Measurements from ENCODE around the gene LY86. TPM values are rescaled to one million over a fixed set of nuclear protein-coding genes. Genes with fewer than 3 reads are reported as not detected.

The LY86 gene
- total RNA-seq, 1 experiment from 2014 or later, result not detected

GRCh38 chr6:6614096-6614982 is 25.8 kb downstream of the LY86 start:
- H3K9me3 ChIP-seq (ENCODE audit: control insufficient read depth, low read depth, low read length), result no peaks in the 10 kb centered on the region
- no peaks in the 10 kb centered on the region for H3K27me3 ChIP-seq (ENCODE audit: insufficient read depth, low read length)
- no peak overlapping the region for H2BK5ac ChIP-seq (ENCODE audit: insufficient read length, low read length)
- H4K91ac ChIP-seq (ENCODE audit: insufficient read length, low read depth, low read length), result no peak overlapping the region
- no peak overlapping the region for H2BK120ac ChIP-seq (ENCODE audit: low read depth, low read length, poor library complexity, severe bottlenecking)
- no peak overlapping the region for H3K9ac ChIP-seq (ENCODE audit: extremely low read depth, insufficient read length, low read length)
- no peak overlapping the region for H3K56ac ChIP-seq (ENCODE audit: insufficient read length, low read depth, low read length)
- H3K9me3 Mint-ChIP-seq, result no peaks in the 10 kb centered on the region; a peak in 1 of 5 replicates
- no peaks in the 10 kb centered on the region for H3K36me3 Mint-ChIP-seq (ENCODE audit: insufficient read depth in 1 of 3, low read depth in 3 of 3)
- H3K4me1 Mint-ChIP-seq, result peaks cover 4 to 7% of the 10 kb centered on the region in 2 experiments; a peak in 3 of 4 replicates
- no peak overlapping the region for H3K4me2 ChIP-seq (ENCODE audit: insufficient read depth, insufficient read length, low read length)
- H2BK20ac ChIP-seq (ENCODE audit: low read depth, low read length, poor library complexity, severe bottlenecking), result no peak overlapping the region
- H3K79me1 ChIP-seq (ENCODE audit: insufficient read depth, low read depth, low read length, poor library complexity, severe bottlenecking), result no peaks in the 10 kb centered on the region
- H3K27me3 Mint-ChIP-seq (ENCODE audit: low read depth), result peaks cover 2% of the 10 kb centered on the region
- no peak overlapping the region for H2BK12ac ChIP-seq (ENCODE audit: insufficient read length, low read depth, low read length)
- no peak for DNase-seq
- no CpG with 5 or more reads among the region's 27 CpGs for WGBS (ENCODE audit: extremely low coverage, insufficient read length, low lambda C conversion rate)
- no peaks in the 10 kb centered on the region for H3K23me2 ChIP-seq (ENCODE audit: insufficient read length, low read depth, low read length, poor library complexity, severe bottlenecking)
- TF ChIP-seq CTCF (conservative IDR thresholded peaks at IDR 0.05), result no peak
- H3K23ac ChIP-seq (ENCODE audit: insufficient read length, low read depth, low read length), result no peak overlapping the region
- no peak overlapping the region for H3K18ac ChIP-seq (ENCODE audit: insufficient read length, low read depth, low read length)
- no peaks in the 10 kb centered on the region for H3K4me1 ChIP-seq (ENCODE audit: insufficient read depth, low read length)
- H2BK15ac ChIP-seq (ENCODE audit: low read depth, low read length), result no peak overlapping the region
- H3K79me2 ChIP-seq (ENCODE audit: insufficient read depth, low read length), result no peaks in the 10 kb centered on the region
- H3T11ph ChIP-seq (ENCODE audit: low read length), result no peak overlapping the region
- no peak overlapping the region for H3K27ac ChIP-seq (ENCODE audit: insufficient read length, low read depth, low read length)
- H3K4me3 Mint-ChIP-seq, result no peak overlapping the region
- H2AFZ ChIP-seq (ENCODE audit: low read length), result no peak overlapping the region
- no peak overlapping the region; a peak in 1 of 7 replicates for H3K27ac Mint-ChIP-seq
- H4K20me1 ChIP-seq (ENCODE audit: control insufficient read depth, insufficient read depth, insufficient read length), result no peaks in the 10 kb centered on the region
- no peak overlapping the region for H4K5ac ChIP-seq (ENCODE audit: insufficient read length, low read depth, low read length)
- no peak overlapping the region for H2AK5ac ChIP-seq (ENCODE audit: insufficient read length, low read length)
- no peak overlapping the region for H4K8ac ChIP-seq (replicated peaks; ENCODE audit: insufficient read length, low read depth, low read length)
- H3K14ac ChIP-seq (ENCODE audit: insufficient read depth, low read length), result no peak overlapping the region
- H3K4ac ChIP-seq (ENCODE audit: low read depth, low read length), result no peak overlapping the region

Data from H9 (cell line).